Stimulated activated CD4-positive, alpha-beta T cell treated with anti-CD3 and anti-CD28 coated beads, Interleukin-1b, Interleukin-23, amount 100 ng/mL, for 1 hour (primary cell): Measurements from ENCODE around the gene EGR2.
"Not testable (repeated sequence)": the region's sequence is repeated elsewhere in the genome, so short reads cannot be mapped to it uniquely, and the experiment has no call there.

Experiments
- DNase-seq, 2 donors: peaks; one replicate each; pipeline ENCODE4 v3.0.0-alpha.2; 2020; ENCODE audit warnings: low read depth in 2 of 2

The EGR2 gene

GRCh38 chr10:62794306-62794705, 21.9 kb downstream of the EGR2 start:
- DNase-seq, result no peak

GRCh38 chr10:62792261-62792660, 23.9 kb downstream of the EGR2 start:
- no peak for DNase-seq

- no peak for DNase-seq
Observed at GRCh38 chr10:62790571-62790970, 25.6 kb downstream of the EGR2 start.

- no peak for DNase-seq
Observed at GRCh38 chr10:62790019-62790555, 26.1 kb downstream of the EGR2 start.

- DNase-seq, result no peak
Observed at GRCh38 chr10:62788861-62789467, 27.2 kb downstream of the EGR2 start.

- not testable (repeated sequence) for DNase-seq
Observed at GRCh38 chr10:62788285-62788684, 27.9 kb downstream of the EGR2 start.

GRCh38 chr10:62784537-62784936, 31.6 kb downstream of the EGR2 start:
- DNase-seq, result not testable (repeated sequence)

- peak; percentile 60 to 65 for DNase-seq
Observed at GRCh38 chr10:62779487-62780248, 36.5 kb downstream of the EGR2 start.

- no peak for DNase-seq
Observed at GRCh38 chr10:62778125-62778524, 38.0 kb downstream of the EGR2 start.

GRCh38 chr10:62772186-62772974, 43.8 kb downstream of the EGR2 start:
- DNase-seq, result no peak

GRCh38 chr10:62769574-62770242, 46.5 kb downstream of the EGR2 start:
- DNase-seq, result no peak

- no peak for DNase-seq
Observed at GRCh38 chr10:62766386-62766785, 49.8 kb downstream of the EGR2 start.

- DNase-seq, result no peak
Observed at GRCh38 chr10:62765726-62766125, 50.4 kb downstream of the EGR2 start.

GRCh38 chr10:62764011-62764410, 52.2 kb downstream of the EGR2 start:
- no peak for DNase-seq

GRCh38 chr10:62763155-62763554, 53.0 kb downstream of the EGR2 start:
- no peak for DNase-seq
